Vagina (tissue), 2 donors: Measurements from ENCODE around the gene PMIS2. TPM values are rescaled to one million over a fixed set of nuclear protein-coding genes. Genes with fewer than 3 reads are reported as not detected.
A peak's percentile ranks its signal among the peaks of the same experiment; 100 is the strongest.

ENCODE experiments used
- DNase-seq, 2 donors: peaks; one replicate each; pipeline ENCODE4 v3.0.0-alpha.2; 2017; ENCODE audit errors: extremely low spot score in 2 of 2
- H3K27ac ChIP-seq: fragments of 200-600 bp; sonication (generic); one replicate; pipeline ENCODE4 v1.5.1; 2019
- H3K27me3 ChIP-seq: fragments of 200-600 bp; sonication (generic); one replicate; pipeline ENCODE4 v1.5.1; 2019
- H3K36me3 ChIP-seq, 2 donors: fragments of 200-600 bp; sonication (generic); one replicate each; pipeline ENCODE4 v1.5.1; 2017 to 2019
- H3K4me1 ChIP-seq: fragments of 200-600 bp; sonication (generic); one replicate; pipeline ENCODE4 v1.5.1; 2019
- H3K4me3 ChIP-seq, 2 donors: fragments of 200-600 bp; sonication (generic); 1 replicate in 1 of 2; 2 replicates in 1 of 2; pipeline ENCODE4 v1.5.1; 2016 to 2019
- H3K9me3 ChIP-seq: fragments of 200-600 bp; sonication (generic); one replicate; pipeline ENCODE4 v1.5.1; 2019
- CTCF ChIP-seq, 3 experiments: fragments of 450-650 bp in 2 of 3; fragments of 200-600 bp in 1 of 3; sonication (generic) in 1 of 3; IDR thresholded peaks; one replicate each; pipeline ENCODE4 v1.5.1; 2017 to 2019; ENCODE audit warnings: antibody characterized with exemption in 3 of 3, mild to moderate bottlenecking in 2 of 3, moderate library complexity in 2 of 3
- POLR2A ChIP-seq, 2 donors: fragments of 450-650 bp; IDR thresholded peaks; one replicate each; pipeline ENCODE4 v1.6.1; 2017; ENCODE audit warnings: antibody characterized with exemption in 2 of 2, mild to moderate bottlenecking in 2 of 2, moderate library complexity in 2 of 2
- POLR2AphosphoS5 ChIP-seq, 2 donors: sonication (generic); formaldehyde crosslinking; IDR thresholded peaks; one replicate each; pipeline ENCODE4 v1.9.0; 2017; ENCODE audit warnings: antibody characterized with exemption in 2 of 2, mild to moderate bottlenecking in 2 of 2, low read depth in 1 of 2; ENCODE audit not compliant: insufficient read depth in 1 of 2
- intact Hi-C: fragments of 100-400 bp; cut with DNase I; formaldehyde crosslinking; loops from one replicate; pipeline ENCODE4 v1.15.1; 2023
- total RNA-seq: library from RNA; depleted of rRNA; stranded (reverse); fragments of >200 nt; gene quantifications from one replicate; pipeline ENCODE4 v1.2.3, GENCODE V29; 2016

The PMIS2 gene
- total RNA-seq, 1 donor from 2014 or later: not detected

- no peak for DNase-seq
- intact Hi-C loops: no loop called here
Observed at GRCh38 chr19:35629332-35629633, 43.3 kb downstream of the PMIS2 start.

GRCh38 chr19:35633727-35634440 lies 47.9 kb downstream of the PMIS2 start:
- peaks cover 0 to 75% of the 10 kb centered on the region in 2 donors for H3K36me3 ChIP-seq
- no peak for DNase-seq
- no peaks in the 10 kb centered on the region for H3K27me3 ChIP-seq
- no peak overlapping the region for H3K27ac ChIP-seq
- H3K4me3 ChIP-seq: no peak overlapping the region
- TF ChIP-seq CTCF (IDR thresholded peaks at IDR 0.05): no peak
- no peak for TF ChIP-seq POLR2AphosphoS5 (IDR thresholded peaks at IDR 0.05; ENCODE audit: insufficient read depth in 1 of 2, low read depth in 1 of 2)
- no peak for TF ChIP-seq POLR2A (IDR thresholded peaks at IDR 0.05)
- no peaks in the 10 kb centered on the region for H3K9me3 ChIP-seq
- intact Hi-C loops: no loop called here
- H3K4me1 ChIP-seq: peaks cover 18% of the 10 kb centered on the region

More at GRCh38 chr19:35629332-35629633, 43.3 kb downstream of the PMIS2 start:
- Histone ChIP-seq H3K4me1 (peaks cover 23% of the 10 kb centered on the region), H3K36me3 (peaks cover 0 to 41% of the 10 kb centered on the region in 2 donors), H3K9me3 (no peaks in the 10 kb centered on the region), H3K27me3 (no peaks in the 10 kb centered on the region), H3K27ac (peak overlapping the region; percentile 88), H3K4me3 (peak overlapping the region; percentile 80 to 84)
- no peak for TF ChIP-seq POLR2A (IDR thresholded peaks at IDR 0.05)

GRCh38 chr19:35636651-35637050 lies 50.7 kb downstream of the PMIS2 start:
- intact Hi-C loops: no loop called here
- Histone ChIP-seq H3K9me3 (no peaks in the 10 kb centered on the region), H3K4me3 (no peak overlapping the region), H3K4me1 (peaks cover 3% of the 10 kb centered on the region), H3K36me3 (peaks cover 0 to 61% of the 10 kb centered on the region in 2 donors), H3K27me3 (no peaks in the 10 kb centered on the region), H3K27ac (no peak overlapping the region)
- TF ChIP-seq POLR2A (IDR thresholded peaks at IDR 0.05) (no peak), CTCF (IDR thresholded peaks at IDR 0.05) (no peak), POLR2AphosphoS5 (IDR thresholded peaks at IDR 0.05; ENCODE audit: insufficient read depth in 1 of 2, low read depth in 1 of 2) (no peak)
- DNase-seq: no peak

Other genes starting within 250 kb of the PMIS2 start
- gene FFAR1, start 238.3 kb upstream of the PMIS2 start, total RNA-seq: not detected
- not detected for gene FFAR3, start 227.7 kb upstream of the PMIS2 start, total RNA-seq
- not detected for gene GPR42, start 215.1 kb upstream of the PMIS2 start, total RNA-seq
- not detected for gene FFAR2, start 137.9 kb upstream of the PMIS2 start, total RNA-seq
- gene KRTDAP, start 95.7 kb upstream of the PMIS2 start, total RNA-seq: 687 TPM
- gene DMKN, start 72.5 kb upstream of the PMIS2 start, total RNA-seq: 237 TPM
- 162 TPM for gene SBSN, start 57.9 kb upstream of the PMIS2 start, total RNA-seq
- gene GAPDHS, start 52.7 kb upstream of the PMIS2 start, total RNA-seq: not detected
- gene TMEM147, start 40.5 kb upstream of the PMIS2 start, total RNA-seq: 104 TPM
- not detected for gene ATP4A, start 22.5 kb upstream of the PMIS2 start, total RNA-seq
- 11.0 TPM for gene HAUS5, start 26.6 kb downstream of the PMIS2 start, total RNA-seq
- gene RBM42, start 42.9 kb downstream of the PMIS2 start, total RNA-seq: 54.3 TPM
- not detected for gene ETV2, start 55.6 kb downstream of the PMIS2 start, total RNA-seq
- 265 TPM for gene COX6B1, start 62.1 kb downstream of the PMIS2 start, total RNA-seq
- 9.1 TPM for gene UPK1A, start 80.3 kb downstream of the PMIS2 start, total RNA-seq
- gene ZBTB32, start 118.4 kb downstream of the PMIS2 start, total RNA-seq: not detected
- 16.0 TPM for gene KMT2B, start 131.8 kb downstream of the PMIS2 start, total RNA-seq
- gene IGFLR1, start 156.3 kb downstream of the PMIS2 start, total RNA-seq: 7.4 TPM
- 6.6 TPM for gene U2AF1L4, start 159.2 kb downstream of the PMIS2 start, total RNA-seq
- gene PSENEN, start 159.5 kb downstream of the PMIS2 start, total RNA-seq: 28.2 TPM
- gene LIN37, start 162.4 kb downstream of the PMIS2 start, total RNA-seq: 11.3 TPM
- 238 TPM for gene HSPB6, start 170.9 kb downstream of the PMIS2 start, total RNA-seq
- 13.8 TPM for gene PROSER3, start 172.0 kb downstream of the PMIS2 start, total RNA-seq
- 35.4 TPM for gene ARHGAP33, start 189.4 kb downstream of the PMIS2 start, total RNA-seq
- not detected for gene PRODH2, start 226.7 kb downstream of the PMIS2 start, total RNA-seq